Mesodermal cell (in vitro differentiated cells): ENCODE data around the gene COX6B2.

Experiments used
- H3K27ac ChIP-seq: 2 replicates; pipeline ENCODE4 v1.7.0; 2013; ENCODE audit warnings: mild to moderate bottlenecking, low read depth, low read length, moderate library complexity; ENCODE audit not compliant: severe bottlenecking
- H3K36me3 ChIP-seq: 2 replicates; pipeline ENCODE4 v1.7.1; 2013; ENCODE audit warnings: mild to moderate bottlenecking, low read length, moderate library complexity; ENCODE audit not compliant: control insufficient read depth, insufficient read depth
- H3K4me1 ChIP-seq: one replicate; pipeline ENCODE4 v1.7.1; 2013; ENCODE audit warnings: mild to moderate bottlenecking, low read length; ENCODE audit not compliant: insufficient read depth, control insufficient read depth, poor library complexity, severe bottlenecking
- H3K4me3 ChIP-seq: 2 replicates; pipeline ENCODE4 v1.7.0; 2013; ENCODE audit warnings: low read length, control low read depth, mild to moderate bottlenecking; ENCODE audit not compliant: insufficient read depth, poor library complexity, severe bottlenecking; ENCODE audit errors: extremely low read depth
- H3K9me3 ChIP-seq: 2 replicates; pipeline ENCODE4 v1.7.1; 2013; ENCODE audit warnings: mild to moderate bottlenecking, low read length, moderate library complexity; ENCODE audit not compliant: control insufficient read depth
- WGBS, 2 experiments: methylation state at CpG; one replicate each; pipeline ENCODE4 v1.1.5; 2013; ENCODE audit warnings: missing lambda C conversion rate in 2 of 2; ENCODE audit not compliant: insufficient coverage in 2 of 2; 5-methylcytosine and 5-hydroxymethylcytosine counted together

The COX6B2 gene

GRCh38 chr19:55315956-55316525, 38.5 kb downstream of the COX6B2 start:
- no peaks in the 10 kb centered on the region for H3K4me1 ChIP-seq
- H3K36me3 ChIP-seq, result no peaks in the 10 kb centered on the region
- 93 to 95% methylated on average over 13 of the region's 13 CpGs for WGBS, 2 experiments
- no peak overlapping the region for H3K4me3 ChIP-seq
- no peaks in the 10 kb centered on the region for H3K9me3 ChIP-seq
- H3K27ac ChIP-seq, result no peak overlapping the region

- Histone ChIP-seq H3K4me3 (no peak overlapping the region), H3K27ac (no peak overlapping the region), H3K36me3 (peaks cover 8% of the 10 kb centered on the region), H3K4me1 (no peaks in the 10 kb centered on the region), H3K9me3 (no peaks in the 10 kb centered on the region)
- WGBS, 2 experiments, result 85 to 97% methylated on average over 8 of the region's 8 CpGs
Measured at GRCh38 chr19:55314396-55314795, 40.1 kb downstream of the COX6B2 start.

GRCh38 chr19:55312621-55313512, 41.7 kb downstream of the COX6B2 start:
- Histone ChIP-seq H3K36me3 (peaks cover 21% of the 10 kb centered on the region), H3K4me3 (no peak overlapping the region), H3K9me3 (no peaks in the 10 kb centered on the region), H3K27ac (no peak overlapping the region), H3K4me1 (no peaks in the 10 kb centered on the region)
- 94 to 95% methylated on average over 45 to 47 of the region's 47 CpGs for WGBS, 2 experiments

- H3K4me1 ChIP-seq, result no peaks in the 10 kb centered on the region
- H3K27ac ChIP-seq, result no peak overlapping the region
- no peaks in the 10 kb centered on the region for H3K9me3 ChIP-seq
- WGBS, 2 experiments, result 99 to 100% methylated on average over 2 to 10 of the region's 18 CpGs
- peaks cover 27% of the 10 kb centered on the region for H3K36me3 ChIP-seq
- H3K4me3 ChIP-seq, result no peak overlapping the region
Measured at GRCh38 chr19:55311797-55312196, 42.7 kb downstream of the COX6B2 start.

GRCh38 chr19:55311397-55311796, 43.1 kb downstream of the COX6B2 start:
- Histone ChIP-seq H3K4me3 (no peak overlapping the region), H3K4me1 (no peaks in the 10 kb centered on the region), H3K27ac (no peak overlapping the region), H3K9me3 (no peaks in the 10 kb centered on the region), H3K36me3 (peaks cover 31% of the 10 kb centered on the region)
- WGBS, 2 experiments, result 93 to 94% methylated on average over 5 to 9 of the region's 9 CpGs

GRCh38 chr19:55310498-55310897, 44.0 kb downstream of the COX6B2 start:
- Histone ChIP-seq H3K4me1 (no peaks in the 10 kb centered on the region), H3K27ac (no peak overlapping the region), H3K4me3 (no peak overlapping the region), H3K36me3 (peaks cover 40% of the 10 kb centered on the region), H3K9me3 (no peaks in the 10 kb centered on the region)
- WGBS, 2 experiments, result 91 to 92% methylated on average over 5 to 6 of the region's 7 CpGs

- WGBS, 2 experiments, result 92 to 96% methylated on average over 5 of the region's 5 CpGs
- Histone ChIP-seq H3K4me3 (no peak overlapping the region), H3K4me1 (no peaks in the 10 kb centered on the region), H3K36me3 (peaks cover 51% of the 10 kb centered on the region), H3K27ac (no peak overlapping the region), H3K9me3 (no peaks in the 10 kb centered on the region)
Measured at GRCh38 chr19:55309448-55309847, 45.1 kb downstream of the COX6B2 start.

- H3K4me3 ChIP-seq, result no peak overlapping the region
- 98 to 100% methylated on average over 5 to 8 of the region's 11 CpGs for WGBS, 2 experiments
- no peak overlapping the region for H3K27ac ChIP-seq
- H3K36me3 ChIP-seq, result peaks cover 62% of the 10 kb centered on the region
- H3K4me1 ChIP-seq, result no peaks in the 10 kb centered on the region
- no peaks in the 10 kb centered on the region for H3K9me3 ChIP-seq
Measured at GRCh38 chr19:55308281-55308680, 46.2 kb downstream of the COX6B2 start.

- peaks cover 71% of the 10 kb centered on the region for H3K36me3 ChIP-seq
- no peak overlapping the region for H3K4me3 ChIP-seq
- WGBS, 2 experiments, result 100% methylated on average over 2 to 3 of the region's 3 CpGs
- H3K27ac ChIP-seq, result no peak overlapping the region
- no peaks in the 10 kb centered on the region for H3K4me1 ChIP-seq
- no peaks in the 10 kb centered on the region for H3K9me3 ChIP-seq
Measured at GRCh38 chr19:55306712-55307111, 47.8 kb downstream of the COX6B2 start.

- Histone ChIP-seq H3K4me1 (no peaks in the 10 kb centered on the region), H3K27ac (no peak overlapping the region), H3K36me3 (peaks cover 74% of the 10 kb centered on the region), H3K9me3 (no peaks in the 10 kb centered on the region), H3K4me3 (no peak overlapping the region)
- WGBS, 2 experiments, result 94 to 96% methylated on average over 11 to 14 of the region's 17 CpGs
Measured at GRCh38 chr19:55305983-55306562, 48.4 kb downstream of the COX6B2 start.

GRCh38 chr19:55305491-55305890, 49.0 kb downstream of the COX6B2 start:
- Histone ChIP-seq H3K4me3 (no peak overlapping the region), H3K9me3 (no peaks in the 10 kb centered on the region), H3K27ac (no peak overlapping the region), H3K36me3 (peaks cover 75% of the 10 kb centered on the region), H3K4me1 (no peaks in the 10 kb centered on the region)
- 89 to 98% methylated on average over 8 to 9 of the region's 9 CpGs for WGBS, 2 experiments
